Kidney epithelial cell (primary cell): ENCODE measurements around the gene GPD1. TPM values are rescaled to one million over a fixed set of nuclear protein-coding genes. Genes with fewer than 3 reads are reported as not detected.

Experiments
- DNase-seq: peaks from one replicate; pipeline ENCODE4 v3.0.0-alpha.2; 2010; ENCODE audit warnings: low read depth
- H3K27me3 ChIP-seq: 2 replicates; pipeline ENCODE4 v1.6.0; 2011; ENCODE audit warnings: low read length; ENCODE audit not compliant: control insufficient read depth, insufficient read depth
- H3K36me3 ChIP-seq: 2 replicates; pipeline ENCODE4 v1.5.1; 2011; ENCODE audit warnings: low read length; ENCODE audit not compliant: control insufficient read depth, insufficient read depth
- H3K4me3 ChIP-seq: 2 replicates; pipeline ENCODE4 v1.5.1; 2011; ENCODE audit warnings: low read depth, mild to moderate bottlenecking, control low read depth, low read length
- total RNA-seq: library from RNA; depleted of rRNA; stranded (reverse); fragments of >200 nt; gene quantifications from 2 replicates; pipeline ENCODE4 v1.2.3, GENCODE V29; 2015
- TF ChIP-seq, protein P1 (sequence below): IDR thresholded peaks from 2 replicates; pipeline ENCODE4 v1.5.1; 2011; ENCODE audit warnings: mild to moderate bottlenecking, moderate library complexity, low read length, control low read depth, inconsistent platforms; ENCODE audit not compliant: insufficient read depth, poor library complexity, severe bottlenecking

Gene GPD1
- total RNA-seq, 1 donor from 2014 or later: 0.04 TPM

DNA sequence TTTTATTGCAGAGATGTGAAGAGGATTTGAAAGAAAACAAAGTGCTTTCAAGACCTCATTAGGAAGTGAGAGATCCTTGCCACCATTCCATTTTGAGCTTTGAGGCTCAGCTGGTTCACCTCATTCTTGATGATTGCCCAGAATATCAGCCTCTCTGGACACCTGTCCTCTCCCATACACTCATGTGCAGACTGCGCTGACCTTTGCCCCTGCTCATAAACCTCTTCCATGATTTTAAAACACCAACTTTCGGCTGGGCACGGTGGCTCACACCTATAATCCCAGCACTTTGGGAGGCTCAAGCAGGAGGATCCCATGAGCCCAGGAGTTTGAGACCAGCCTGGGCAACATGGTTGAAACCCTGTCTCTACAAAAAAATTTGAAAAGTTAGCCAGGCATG lies 17.1 kb downstream of the GPD1 start:
- Histone ChIP-seq H3K36me3 (peaks cover 1% of the 10 kb centered on the region), H3K27me3 (no peaks in the 10 kb centered on the region), H3K4me3 (no peak overlapping the region)
- no peak for DNase-seq
- TF ChIP-seq, protein P1, sequence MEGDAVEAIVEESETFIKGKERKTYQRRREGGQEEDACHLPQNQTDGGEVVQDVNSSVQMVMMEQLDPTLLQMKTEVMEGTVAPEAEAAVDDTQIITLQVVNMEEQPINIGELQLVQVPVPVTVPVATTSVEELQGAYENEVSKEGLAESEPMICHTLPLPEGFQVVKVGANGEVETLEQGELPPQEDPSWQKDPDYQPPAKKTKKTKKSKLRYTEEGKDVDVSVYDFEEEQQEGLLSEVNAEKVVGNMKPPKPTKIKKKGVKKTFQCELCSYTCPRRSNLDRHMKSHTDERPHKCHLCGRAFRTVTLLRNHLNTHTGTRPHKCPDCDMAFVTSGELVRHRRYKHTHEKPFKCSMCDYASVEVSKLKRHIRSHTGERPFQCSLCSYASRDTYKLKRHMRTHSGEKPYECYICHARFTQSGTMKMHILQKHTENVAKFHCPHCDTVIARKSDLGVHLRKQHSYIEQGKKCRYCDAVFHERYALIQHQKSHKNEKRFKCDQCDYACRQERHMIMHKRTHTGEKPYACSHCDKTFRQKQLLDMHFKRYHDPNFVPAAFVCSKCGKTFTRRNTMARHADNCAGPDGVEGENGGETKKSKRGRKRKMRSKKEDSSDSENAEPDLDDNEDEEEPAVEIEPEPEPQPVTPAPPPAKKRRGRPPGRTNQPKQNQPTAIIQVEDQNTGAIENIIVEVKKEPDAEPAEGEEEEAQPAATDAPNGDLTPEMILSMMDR: no peak

DNA sequence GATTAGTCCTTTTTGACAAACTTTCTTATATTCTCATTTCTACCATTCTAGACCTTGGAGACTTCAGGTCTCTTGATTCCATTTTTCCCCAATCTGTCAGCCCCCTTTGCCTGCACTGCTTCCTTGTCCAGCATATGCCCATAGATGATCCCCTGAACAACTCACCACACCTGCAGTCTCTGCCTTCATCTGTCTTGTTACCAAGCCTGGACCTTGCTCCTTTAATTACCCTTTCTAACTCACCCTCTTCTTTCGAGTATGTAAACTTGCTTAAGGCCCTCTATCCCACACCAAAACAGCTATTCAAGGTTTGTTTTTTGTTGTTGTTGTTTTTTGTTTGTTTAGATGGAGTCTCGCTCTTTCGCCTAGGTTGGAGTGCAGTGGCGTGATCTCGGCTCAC lies 17.8 kb downstream of the GPD1 start:
- DNase-seq: no peak
- Histone ChIP-seq H3K4me3 (no peak overlapping the region), H3K36me3 (no peaks in the 10 kb centered on the region), H3K27me3 (no peaks in the 10 kb centered on the region)
- TF ChIP-seq, protein P1: no peak

DNA sequence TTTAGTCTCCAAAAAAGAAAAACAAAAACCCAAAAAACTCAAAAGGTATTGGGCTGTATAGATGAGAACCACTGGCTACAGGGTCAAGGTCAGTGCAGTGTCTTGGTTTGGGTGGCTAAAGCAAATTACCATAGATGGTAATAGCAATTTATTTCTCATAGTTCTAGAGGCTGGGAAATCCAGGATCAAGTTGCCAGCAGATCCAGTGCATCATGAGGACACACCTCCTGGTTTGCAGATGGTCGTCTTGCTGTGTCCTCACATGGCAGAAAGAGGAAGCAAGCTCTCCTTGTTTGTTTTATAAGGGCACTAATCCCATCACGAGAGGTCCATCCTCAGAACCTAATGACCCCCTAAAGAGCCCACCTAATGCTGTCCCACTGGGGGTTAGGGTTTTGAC lies 19.4 kb downstream of the GPD1 start:
- Histone ChIP-seq H3K36me3 (no peaks in the 10 kb centered on the region), H3K4me3 (no peak overlapping the region), H3K27me3 (no peaks in the 10 kb centered on the region)
- DNase-seq: no peak
- TF ChIP-seq, protein P1: no peak

DNA sequence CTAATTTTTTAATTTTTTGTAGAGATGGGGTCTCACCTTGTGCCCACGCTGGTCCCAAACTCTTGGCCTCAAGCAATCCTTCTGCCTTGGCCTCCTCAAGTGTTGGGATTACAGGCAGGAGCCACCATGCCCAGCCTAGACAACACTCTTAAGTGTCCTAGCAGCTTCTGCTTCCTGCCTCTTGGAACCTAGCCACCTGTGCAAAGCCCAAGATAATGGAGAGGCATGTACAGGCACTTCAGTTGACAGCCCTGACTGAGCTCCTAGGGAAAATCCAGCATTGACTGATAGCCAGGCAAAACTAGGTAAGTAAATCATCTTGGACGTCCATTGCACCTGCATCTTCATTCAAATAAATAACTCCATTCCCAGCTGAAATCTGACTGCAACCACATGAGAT lies 23.7 kb downstream of the GPD1 start:
- TF ChIP-seq, protein P1: no peak
- Histone ChIP-seq H3K27me3 (no peaks in the 10 kb centered on the region), H3K4me3 (no peak overlapping the region), H3K36me3 (peaks cover 7% of the 10 kb centered on the region)
- DNase-seq: no peak

DNA sequence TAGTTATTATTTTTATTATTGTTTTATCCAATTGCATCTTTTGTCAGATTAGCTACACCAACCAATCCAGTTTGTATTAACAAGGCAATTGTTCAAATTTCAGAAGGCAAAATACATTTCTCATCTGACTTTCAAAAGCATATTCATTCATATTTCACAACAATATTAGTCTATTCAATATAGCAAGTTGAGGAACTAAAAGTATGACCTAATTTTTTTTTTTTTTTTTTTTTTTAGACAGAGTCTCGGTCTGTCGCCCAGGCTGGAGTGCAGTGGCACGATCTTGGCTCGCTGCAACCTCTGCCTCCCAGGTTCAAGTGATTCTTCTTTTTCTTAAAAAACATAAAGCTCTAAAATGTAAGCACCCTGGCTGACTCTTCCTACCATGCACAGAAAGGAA lies 25.5 kb downstream of the GPD1 start:
- no peaks in the 10 kb centered on the region for H3K27me3 ChIP-seq
- no peak overlapping the region for H3K4me3 ChIP-seq
- TF ChIP-seq, protein P1: no peak
- DNase-seq: no peak
- peaks cover 8% of the 10 kb centered on the region for H3K36me3 ChIP-seq

DNA sequence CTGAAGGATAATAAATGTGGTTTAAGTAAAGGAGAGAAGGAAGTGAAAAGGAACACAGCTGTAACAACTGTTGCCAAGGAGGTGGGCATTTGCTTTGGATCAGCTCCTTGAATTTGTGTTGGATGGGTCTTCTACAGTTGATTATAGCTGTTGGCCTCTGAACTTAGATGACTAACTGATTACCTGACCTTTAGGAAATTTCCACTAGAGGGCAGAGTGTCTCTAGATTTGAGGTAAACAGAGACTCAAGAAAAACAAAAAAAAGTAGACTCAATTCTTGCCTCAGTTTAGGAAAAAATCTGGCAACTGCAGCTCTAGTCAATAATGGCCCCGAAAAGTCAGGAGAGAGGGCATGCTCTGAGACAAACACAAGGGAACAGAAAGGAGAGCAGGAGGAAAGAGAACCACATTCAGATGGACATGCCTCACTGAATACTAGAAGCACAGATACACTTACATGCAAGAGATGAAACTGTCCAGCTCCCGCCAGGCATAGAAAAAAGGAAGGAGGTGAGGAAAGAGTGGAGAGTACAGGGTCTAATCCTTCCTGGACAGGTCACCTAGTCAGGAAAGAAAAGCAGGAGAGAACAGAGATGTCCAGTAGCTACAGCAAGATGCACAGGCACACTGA lies 28.8 kb downstream of the GPD1 start:
- Histone ChIP-seq H3K36me3 (peaks cover 8% of the 10 kb centered on the region), H3K27me3 (no peaks in the 10 kb centered on the region), H3K4me3 (no peak overlapping the region)
- TF ChIP-seq, protein P1: no peak
- DNase-seq: no peak
